ENCODE data around the gene RASSF7. TPM values are rescaled to one million over a fixed set of nuclear protein-coding genes. Genes with fewer than 3 reads are reported as not detected.

The RASSF7 gene
- total and polyA plus RNA-seq, 2 donors (not counting 3 experiments of a cell fraction or from before 2014, with no cell fraction given), result 14.1 to 19.9 TPM

- no peaks in the 10 kb centered on the region for H3K36me3 ChIP-seq (ENCODE audit: control insufficient read depth in 2 of 2, extremely low read depth in 1 of 2, insufficient read depth in 2 of 2, low read length in 2 of 2)
- no peak overlapping the region for H3K9ac ChIP-seq (replicated peaks; ENCODE audit: extremely low read depth, insufficient read depth, low read length)
- no peaks in the 10 kb centered on the region for H3K9me3 ChIP-seq (replicated peaks; ENCODE audit: control insufficient read depth, insufficient read depth, low read length)
- dilution Hi-C loops (cut with MboI; ENCODE audit: extremely low pct_ligation_motif_present, low sequenced_read_pairs) (no loop called here), intact Hi-C loops (cut with micrococcal nuclease) (no loop called here)
- FAIRE-seq, result no peak
- H3K4me1 ChIP-seq (ENCODE audit: control insufficient read depth, extremely low read depth, insufficient read depth, low read length), result no peaks in the 10 kb centered on the region
- H4K20me1 ChIP-seq (replicated peaks; ENCODE audit: control insufficient read depth, extremely low read depth, insufficient read depth, low read length), result no peaks in the 10 kb centered on the region
- H2AFZ ChIP-seq (ENCODE audit: low read depth, low read length), result no peak overlapping the region
- no peak overlapping the region for H3K4me2 ChIP-seq (ENCODE audit: insufficient read depth, low read length)
- POLR2A ChIA-PET, result no interaction called here
- no peaks in the 10 kb centered on the region for H3K27me3 ChIP-seq (ENCODE audit: control insufficient read depth in 2 of 2, insufficient read depth in 2 of 2, low read length in 2 of 2)
- no peak overlapping the region for H3K4me3 ChIP-seq (replicated peaks in 1 of 3; ENCODE audit: insufficient read depth in 1 of 3, low read depth in 1 of 3, low read length in 3 of 3)
- H3K9me1 ChIP-seq (replicated peaks; ENCODE audit: control insufficient read depth, extremely low read depth, insufficient read depth, low read length), result no peaks in the 10 kb centered on the region
- no peak for DNase-seq (ENCODE audit: low read depth, low spot score)
- TF ChIP-seq FOS (IDR thresholded peaks at IDR 0.05; ENCODE audit: borderline replicate concordance, insufficient read depth, low read length) (no peak), JUN (IDR thresholded peaks at IDR 0.05; ENCODE audit: borderline replicate concordance, insufficient read depth, insufficient read length, low read depth) (no peak), POLR2A (IDR thresholded peaks at IDR 0.05; ENCODE audit: low read depth, low read length) (no peak), GATA2 (IDR thresholded peaks at IDR 0.05; ENCODE audit: insufficient read depth, insufficient read length, low read depth, low read length) (no peak), MAX (IDR thresholded peaks at IDR 0.05; ENCODE audit: insufficient read depth, insufficient read length) (no peak), EZH2 (IDR thresholded peaks at IDR 0.05; ENCODE audit: borderline replicate concordance, low read depth, low read length, severe bottlenecking) (no peak), CTCF (IDR thresholded peaks at IDR 0.05; ENCODE audit: extremely low read depth in 1 of 2, insufficient read depth in 1 of 2, low read depth in 1 of 2, low read length in 2 of 2) (no peak), MYC (IDR thresholded peaks at IDR 0.05; ENCODE audit: low read depth, low read length) (no peak), POLR2AphosphoS5 (IDR thresholded peaks at IDR 0.05; ENCODE audit: insufficient read depth, low read depth, low read length) (no peak)
- H3K79me2 ChIP-seq (ENCODE audit: control insufficient read depth, insufficient read depth, low read length), result no peaks in the 10 kb centered on the region
- BruUV-seq (replicated peaks), result no TSS peak
- CTCF ChIA-PET, result interaction anchor here (1.2 kb wide), 1 partner anchor 16 kb away, joined by 3 read pairs; no protein-coding TSS in a partner anchor
- H3K27ac ChIP-seq (ENCODE audit: insufficient read depth, low read depth, low read length), result no peak overlapping the region
Measured at GRCh38 chr11:548700-549603, 11.8 kb upstream of the RASSF7 start.
